ENCODE data around the gene SNX10.

The SNX10 gene

DNA sequence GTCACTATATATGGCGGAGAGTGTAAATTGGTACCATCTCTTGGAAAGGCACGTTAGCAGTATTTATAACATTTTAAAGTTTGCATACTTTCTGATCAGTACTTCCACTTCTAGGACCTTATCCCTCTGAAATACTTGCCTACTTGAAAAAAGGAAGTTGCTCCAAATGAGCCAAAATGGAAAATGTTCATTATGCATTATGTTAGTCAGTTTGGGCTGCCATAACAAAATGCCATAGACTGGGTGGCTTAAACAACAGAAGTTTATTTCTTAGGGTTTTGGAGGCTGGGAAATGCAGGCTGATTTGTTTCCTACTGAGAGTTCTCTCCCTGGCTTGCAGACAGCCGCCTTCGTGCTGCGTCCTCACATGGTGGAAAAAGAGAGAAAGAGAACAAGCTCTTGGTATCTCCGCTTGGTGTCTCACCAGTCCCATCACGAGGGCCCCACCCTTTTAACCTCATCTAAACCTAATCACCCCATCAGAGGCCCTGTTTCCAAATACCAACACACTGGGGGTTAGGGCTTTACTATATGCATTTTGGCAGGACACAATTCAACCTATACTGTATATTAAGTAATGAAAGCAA, 6.9 kb downstream of the SNX10 start:
- DNase-seq: peak; percentile 43 to 48

DNA sequence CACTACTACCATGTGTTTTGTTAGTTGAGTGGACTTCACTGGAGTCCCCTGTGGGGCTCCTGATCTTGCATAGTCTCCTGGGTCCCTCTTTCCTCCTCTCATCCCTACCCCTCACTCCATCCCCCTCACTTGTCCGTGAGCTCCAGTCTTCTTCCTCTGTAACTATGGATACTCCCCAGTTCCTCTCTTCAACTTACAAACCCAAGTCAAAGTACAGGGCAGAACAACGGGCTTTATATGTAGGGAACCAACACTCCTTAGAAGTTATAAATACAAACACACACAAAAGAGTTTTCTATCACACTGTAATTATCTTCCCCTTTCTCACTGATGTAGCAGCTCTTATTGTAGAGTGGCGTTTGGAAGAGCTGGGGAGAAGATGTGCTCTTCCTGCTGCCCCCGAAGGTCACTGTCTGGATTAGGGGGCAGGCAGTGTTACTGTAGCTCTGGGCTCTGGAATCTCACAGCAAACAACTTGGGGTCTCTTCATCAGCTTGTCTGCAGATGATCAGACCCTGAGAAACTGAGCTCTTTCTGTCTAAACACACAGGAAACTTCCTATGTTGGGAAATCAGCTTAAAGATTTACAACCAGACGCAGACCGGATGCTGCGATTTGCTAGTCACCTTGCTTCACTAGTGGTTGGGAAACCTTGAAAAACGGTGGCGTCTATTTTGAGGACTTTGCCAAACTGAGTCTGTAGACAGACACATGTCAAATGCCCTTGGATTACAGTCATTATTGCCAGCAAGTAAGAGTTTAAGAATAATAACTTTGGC, 13.6 kb downstream of the SNX10 start:
- DNase-seq: peak; percentile 93 to 95

GRCh38 chr7:26305869-26306665, 14.4 kb downstream of the SNX10 start:
- no peak for DNase-seq

DNA sequence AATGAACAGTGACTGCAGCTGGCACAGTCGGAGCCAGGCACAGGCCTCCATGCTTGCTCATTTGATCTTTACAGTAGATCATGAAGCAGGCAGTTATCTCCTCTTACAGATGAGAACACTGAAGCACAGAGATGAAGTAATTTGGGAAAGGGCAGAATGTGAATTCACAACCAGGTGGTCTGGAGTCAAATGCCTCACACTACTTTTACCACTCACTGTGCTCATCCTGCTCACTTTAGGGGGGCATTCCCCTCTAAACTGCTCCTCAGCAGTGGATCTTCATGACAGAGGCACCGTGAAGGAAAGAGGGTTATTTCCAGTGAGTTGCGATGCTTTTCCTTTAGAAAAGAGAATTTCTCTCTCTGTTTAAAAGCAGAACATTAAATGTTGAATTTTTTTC, 15.1 kb downstream of the SNX10 start:
- peak; percentile 60 to 82 for DNase-seq

DNA sequence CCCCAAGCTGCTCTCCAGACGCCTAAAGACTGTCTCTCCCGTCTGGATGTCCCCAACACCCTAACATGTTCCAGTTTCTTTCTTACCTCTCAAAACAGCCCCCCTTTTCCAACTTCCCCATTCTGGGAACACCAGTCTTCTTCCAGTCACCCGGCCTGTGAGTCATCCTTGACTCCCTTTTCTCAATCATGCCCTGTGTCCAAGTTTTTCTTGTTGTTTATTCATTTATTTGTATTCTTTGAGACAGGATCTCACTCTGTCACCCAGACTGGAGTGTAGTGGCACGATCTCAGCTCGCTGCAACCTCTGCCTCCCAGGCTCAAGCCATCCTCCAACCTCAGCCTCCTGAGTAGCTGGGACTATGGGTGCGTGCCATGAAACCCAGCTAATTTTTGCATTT, 15.6 kb downstream of the SNX10 start:
- DNase-seq: peak; percentile 94 to 97

- DNase-seq: peak in 1 of 2 donors; percentile 37
Measured at GRCh38 chr7:26307791-26308190, 16.1 kb downstream of the SNX10 start.

DNA sequence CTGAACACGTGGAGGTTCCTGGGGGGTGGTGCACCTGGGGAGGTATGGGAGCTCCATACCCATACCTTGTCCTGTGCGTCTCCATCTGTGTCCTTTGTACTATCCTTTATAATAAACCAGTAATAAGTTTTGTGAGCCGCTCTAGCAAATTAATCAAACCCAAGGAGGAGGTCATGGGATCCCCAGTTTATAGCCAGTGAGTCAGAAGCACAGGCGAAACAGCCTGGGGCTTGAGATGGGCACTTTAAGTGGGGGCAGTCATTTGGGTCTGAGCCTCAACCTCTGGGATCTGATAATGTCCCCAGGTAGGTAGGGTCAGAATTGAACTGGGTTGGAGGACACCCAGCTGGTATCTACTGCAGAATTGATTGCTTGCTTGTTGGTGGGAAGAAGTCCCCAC, 16.9 kb downstream of the SNX10 start:
- DNase-seq: no peak

GRCh38 chr7:26309089-26309488, 17.4 kb downstream of the SNX10 start:
- DNase-seq: no peak

DNA sequence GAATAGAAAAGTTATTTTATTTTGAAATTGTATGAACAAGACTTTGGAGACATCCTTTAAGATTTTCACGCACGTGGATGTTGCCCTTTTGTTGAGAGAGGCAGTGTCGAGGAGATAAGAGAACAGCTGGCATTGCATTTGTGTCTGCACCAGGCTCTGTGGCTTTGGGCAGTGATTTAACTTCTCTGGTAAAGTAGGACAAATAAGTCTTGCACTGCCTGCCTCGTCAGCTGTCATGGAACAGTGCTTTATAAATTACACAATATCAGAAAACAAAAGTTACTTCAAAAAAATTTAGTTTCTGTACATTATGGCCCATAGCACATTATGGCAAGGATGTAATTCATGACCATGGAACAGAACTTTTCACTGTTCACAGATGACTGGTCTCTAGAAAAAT, 20.1 kb downstream of the SNX10 start:
- DNase-seq: no peak

DNA sequence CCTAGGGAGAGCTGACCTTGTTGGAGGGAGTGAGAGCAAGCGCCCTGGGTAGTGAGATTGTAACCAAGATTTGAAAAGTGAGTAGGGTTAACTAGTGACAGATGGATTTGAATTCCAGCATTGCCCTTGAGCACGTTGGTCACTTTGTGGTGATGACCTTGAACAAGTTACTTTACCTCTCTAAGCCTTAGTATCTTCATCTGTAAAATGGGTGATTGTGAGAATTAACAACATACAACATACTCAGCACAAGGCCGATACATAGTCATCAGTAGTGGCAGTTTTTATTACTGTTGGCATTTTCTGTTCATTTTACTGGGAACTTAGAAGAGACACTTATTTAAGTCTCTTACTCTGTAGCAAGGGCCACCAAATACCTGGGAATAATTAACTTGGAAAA, 25.5 kb downstream of the SNX10 start:
- DNase-seq: no peak

DNA sequence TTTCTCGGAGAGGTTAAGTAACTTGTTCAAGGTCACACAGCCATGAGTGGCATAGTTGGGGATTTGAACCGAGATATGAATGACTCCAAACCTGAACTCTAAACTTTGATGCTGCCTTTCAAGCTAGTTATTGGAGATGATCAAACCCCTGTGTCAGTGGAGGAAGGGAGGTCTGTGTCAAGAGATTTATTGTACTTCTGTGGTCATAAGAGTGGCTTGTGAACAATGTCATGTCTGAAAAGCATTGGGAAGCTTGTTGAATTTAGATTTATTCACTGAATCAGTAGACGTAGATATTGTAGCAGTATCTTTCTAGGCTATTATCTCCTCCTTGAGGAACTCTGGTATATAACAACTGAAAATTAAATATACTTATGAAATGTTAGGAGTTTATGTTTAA, 27.3 kb downstream of the SNX10 start:
- no peak for DNase-seq

GRCh38 chr7:26319636-26320035, 28.0 kb downstream of the SNX10 start:
- DNase-seq: peak; percentile 42 to 51

GRCh38 chr7:26320878-26321277, 29.2 kb downstream of the SNX10 start:
- no peak for DNase-seq

GRCh38 chr7:26321435-26321834, 29.8 kb downstream of the SNX10 start:
- DNase-seq: no peak

- no peak for DNase-seq
Measured at GRCh38 chr7:26326211-26326610, 34.5 kb downstream of the SNX10 start.

- DNase-seq: no peak
Measured at GRCh38 chr7:26328498-26329390, 37.1 kb downstream of the SNX10 start.

- peak; percentile 87 to 96 for DNase-seq
Measured at GRCh38 chr7:26329520-26330255, 38.0 kb downstream of the SNX10 start.

DNA sequence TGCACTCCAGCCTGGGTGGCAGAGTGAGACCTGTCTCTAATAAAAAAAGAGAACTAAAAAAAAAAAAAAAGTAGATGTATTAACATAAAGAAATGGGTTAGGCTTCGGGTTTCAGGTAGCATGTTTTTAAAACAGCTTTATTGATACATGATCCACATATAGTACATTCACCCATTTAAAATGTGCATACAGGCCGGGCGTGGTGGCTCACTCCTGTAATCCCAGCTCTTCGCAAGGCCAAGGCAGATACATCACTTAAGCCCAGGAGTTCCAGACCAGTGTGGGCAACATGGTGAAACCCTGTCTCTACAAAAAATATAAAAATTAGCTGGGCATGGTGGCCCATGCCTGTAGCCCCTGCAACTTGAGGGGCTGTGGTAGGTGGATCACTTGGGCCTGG, 39.5 kb downstream of the SNX10 start:
- DNase-seq: no peak

DNA sequence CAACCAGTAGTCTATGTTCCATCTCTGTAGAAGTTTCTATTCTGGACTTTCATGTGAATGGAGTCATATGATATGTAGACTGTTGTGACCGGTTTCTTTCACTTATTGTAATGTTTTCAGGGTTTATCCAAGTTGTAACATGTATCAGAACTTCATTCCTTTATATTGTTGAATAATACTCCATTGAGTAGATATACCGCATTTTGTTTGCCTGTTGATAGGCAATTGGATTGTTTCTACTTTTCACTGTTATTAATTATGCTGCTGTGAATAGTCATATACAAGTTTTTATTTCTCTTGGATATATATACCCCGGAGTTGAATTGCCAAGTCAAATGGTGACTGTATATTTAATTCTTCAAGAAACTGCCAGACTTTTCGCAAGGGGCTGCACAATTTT, 40.1 kb downstream of the SNX10 start:
- DNase-seq: no peak

DNA sequence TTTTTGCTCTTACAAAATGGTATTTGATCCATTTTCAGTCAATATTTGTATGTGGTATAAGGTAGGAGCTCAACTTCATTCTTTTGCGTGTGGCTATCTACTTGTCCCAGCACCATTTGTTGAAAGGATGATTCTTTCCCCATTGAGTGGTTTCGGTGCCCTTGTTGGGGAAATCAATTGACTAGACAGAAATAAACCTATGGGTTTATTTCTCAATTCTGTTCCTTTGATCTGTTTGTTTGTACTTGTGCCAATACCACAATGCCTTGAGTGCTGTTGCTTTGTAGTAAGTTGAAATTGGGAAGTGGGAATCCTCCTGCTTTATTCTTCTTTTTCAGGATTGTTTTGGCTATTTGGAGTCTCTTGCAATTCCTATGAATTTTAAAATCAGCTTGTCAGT, 41.0 kb downstream of the SNX10 start:
- DNase-seq: no peak

DNA sequence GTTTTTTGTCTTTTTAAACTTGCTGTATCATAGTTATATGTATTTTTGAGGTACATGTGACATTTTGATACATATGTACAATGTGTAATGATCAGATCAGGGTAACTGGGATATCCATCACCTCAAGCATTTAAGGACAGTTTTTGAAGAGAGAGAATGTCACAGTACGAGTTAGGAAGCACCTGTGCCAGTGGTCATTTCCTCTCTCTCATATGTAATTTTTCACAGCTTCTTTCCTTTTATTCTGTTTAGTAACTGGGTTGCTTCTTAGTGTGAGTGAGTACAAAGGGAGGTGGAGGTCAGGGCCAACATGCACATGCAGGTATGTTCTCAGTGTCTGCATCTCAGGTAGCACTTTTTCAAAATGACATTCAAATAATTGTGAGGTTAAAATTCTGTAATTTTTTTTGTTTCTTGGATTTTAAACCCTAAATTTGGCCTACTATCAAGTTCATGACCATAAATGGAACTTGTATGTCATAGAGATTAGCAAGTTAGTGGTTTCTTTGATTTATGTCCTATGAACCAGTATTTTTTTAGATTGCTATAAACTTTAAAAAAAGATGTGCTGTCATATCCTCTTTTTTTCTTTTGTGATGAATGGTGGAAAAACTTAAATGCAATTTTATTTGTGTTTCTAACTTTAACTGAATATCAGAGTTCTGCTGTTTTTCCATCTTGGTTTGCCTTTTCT, 42.7 kb downstream of the SNX10 start:
- DNase-seq: no peak
